ENCODE measurements around the gene ZBTB7C.

ZBTB7C gene

DNA sequence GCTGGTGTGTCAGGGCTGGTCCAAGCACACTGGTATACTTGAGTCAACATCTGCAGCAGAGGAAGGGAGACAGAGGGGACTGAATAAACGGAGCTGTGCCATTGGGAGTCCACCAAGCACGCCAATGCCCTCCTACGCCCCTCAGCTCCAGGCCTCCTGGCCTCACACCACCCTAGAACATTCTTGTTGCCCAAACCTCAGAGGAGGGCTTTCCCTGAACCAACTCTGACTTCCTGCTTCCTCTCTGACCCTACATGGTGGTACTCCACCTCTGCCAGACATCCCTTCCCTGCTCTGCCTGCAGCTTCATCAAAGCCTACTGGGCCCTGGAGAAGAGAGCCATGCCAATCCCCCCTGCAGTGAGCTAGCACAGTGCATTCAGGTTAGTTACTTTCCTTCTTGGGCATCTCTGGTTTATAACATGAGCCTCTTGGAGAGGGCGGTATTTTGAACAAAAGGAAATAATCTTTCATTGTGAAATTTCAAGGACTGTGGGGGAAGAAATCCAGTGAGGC, 54.4 kb downstream of the ZBTB7C start:
- DNase-seq (ENCODE audit: low read depth): no peak

DNA sequence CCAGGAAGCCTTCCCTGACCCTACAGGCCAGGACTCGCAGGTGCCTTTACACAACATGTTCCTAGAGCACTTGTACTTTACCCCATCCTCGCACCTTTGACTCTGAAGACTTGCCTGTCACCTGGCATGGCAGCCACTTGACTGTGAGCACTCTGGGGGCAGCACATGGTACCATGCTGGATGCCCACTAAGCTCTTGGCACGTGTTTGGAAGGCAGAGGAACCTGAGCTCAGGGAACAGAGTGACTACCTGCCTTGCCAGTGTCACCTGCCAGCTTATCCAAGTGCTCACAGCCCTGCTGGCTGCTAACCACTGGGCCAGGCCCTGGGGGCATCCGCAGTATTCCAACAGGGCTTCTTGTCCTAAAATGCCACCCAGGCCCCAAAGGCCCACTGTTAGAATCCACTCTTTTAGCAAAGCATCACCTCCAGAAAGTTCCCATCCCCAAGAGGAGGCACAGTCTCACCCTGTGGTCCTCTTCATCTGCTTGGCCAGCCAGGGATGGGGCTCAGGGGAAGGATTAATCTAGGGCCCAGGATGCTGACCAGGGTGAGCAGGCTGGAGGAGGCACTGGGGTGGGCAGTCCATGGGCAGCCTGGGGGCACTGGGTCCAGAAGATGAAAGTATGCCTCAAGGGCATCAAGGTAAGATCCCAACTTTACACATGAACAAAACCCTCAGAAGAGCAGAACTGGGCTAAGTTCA, 57.0 kb downstream of the ZBTB7C start:
- no peak for DNase-seq (ENCODE audit: low read depth)

DNA sequence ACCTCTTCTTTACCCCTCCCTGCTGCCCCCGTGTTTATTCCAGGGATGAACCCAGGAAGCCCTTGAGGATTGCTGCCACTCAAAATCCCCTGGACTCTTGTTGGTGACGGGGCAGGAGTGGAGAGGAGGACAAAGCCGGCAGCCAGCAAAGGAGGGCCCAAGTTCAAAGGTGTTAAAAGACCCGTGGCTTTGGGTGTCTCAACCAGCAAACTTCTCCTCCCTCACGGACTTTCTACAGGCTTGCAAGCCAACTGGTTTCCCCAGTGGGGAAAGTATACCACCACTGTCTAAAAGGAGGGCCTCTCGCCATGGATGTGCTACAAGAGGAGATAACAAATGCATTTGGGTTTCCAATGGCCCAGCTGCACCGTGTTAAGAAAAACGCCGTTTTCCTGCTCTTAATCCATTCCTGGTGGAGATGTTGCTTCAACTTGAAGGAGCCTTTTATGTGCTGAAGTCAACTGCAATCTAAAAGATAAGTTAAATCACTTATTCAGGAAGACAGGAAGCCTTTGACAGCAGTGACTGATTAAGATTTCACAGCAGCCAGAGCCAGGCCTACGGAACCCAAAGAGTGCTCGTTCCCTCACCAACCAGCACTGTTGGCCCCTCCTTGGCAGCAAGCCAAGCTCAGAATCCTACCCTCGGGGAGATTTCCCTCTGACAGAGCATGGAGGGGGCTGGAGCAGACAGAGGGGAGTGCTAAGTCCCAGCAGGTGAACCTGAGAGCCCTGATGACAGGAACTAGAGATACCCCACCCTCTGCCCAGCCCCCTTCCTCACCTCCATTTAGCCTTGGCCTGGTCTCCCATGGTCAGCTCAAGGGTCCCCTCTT, 57.8 kb downstream of the ZBTB7C start:
- DNase-seq (ENCODE audit: low read depth): no peak

DNA sequence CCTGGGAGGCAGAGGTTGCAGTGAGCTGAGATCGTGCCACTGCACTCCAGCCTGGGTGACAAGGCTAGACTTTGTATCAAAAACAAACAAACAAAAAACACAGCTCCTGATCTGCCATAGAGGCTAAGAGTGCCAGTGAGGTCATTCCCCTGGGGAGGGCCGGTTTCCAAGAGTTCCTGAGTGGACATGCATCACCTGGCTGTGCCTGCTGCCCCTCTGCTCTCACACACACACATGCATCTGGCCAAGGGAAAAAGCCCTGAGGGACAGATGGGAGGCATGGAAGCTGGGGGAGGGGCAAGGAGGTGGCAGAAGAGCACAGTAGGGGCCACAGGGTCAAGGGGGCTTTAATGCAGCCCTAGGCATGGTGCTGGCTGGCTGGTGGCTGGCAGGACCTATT, 60.4 kb downstream of the ZBTB7C start:
- no peak for DNase-seq (ENCODE audit: low read depth)

DNA sequence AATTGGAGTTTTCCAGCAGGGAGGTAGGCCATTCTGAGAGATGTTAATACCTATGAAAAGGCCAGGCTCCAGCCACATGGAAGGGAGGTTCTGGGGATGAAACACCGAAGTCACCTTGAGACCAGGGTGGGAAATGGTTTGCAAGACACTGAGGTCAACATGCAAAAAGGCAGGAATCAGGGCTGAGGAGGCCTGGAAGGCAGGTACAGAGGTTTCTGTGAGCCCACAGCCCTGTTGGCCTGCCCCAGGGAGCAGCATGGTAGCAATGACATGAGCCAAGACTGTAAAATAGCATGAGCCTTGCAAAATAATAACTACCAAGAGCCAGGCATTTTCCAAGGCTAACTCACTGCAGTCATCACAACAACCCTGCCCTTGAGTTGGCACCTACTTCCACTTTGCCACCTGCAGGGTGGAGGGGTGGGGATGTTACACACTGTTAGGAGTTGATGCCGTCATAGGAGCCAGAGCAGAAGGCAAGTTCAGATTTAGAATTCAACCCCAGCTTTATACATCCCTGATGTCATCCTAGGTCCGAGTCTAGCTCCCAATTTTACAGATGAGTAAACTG, 61.3 kb downstream of the ZBTB7C start:
- no peak for DNase-seq (ENCODE audit: low read depth)

DNA sequence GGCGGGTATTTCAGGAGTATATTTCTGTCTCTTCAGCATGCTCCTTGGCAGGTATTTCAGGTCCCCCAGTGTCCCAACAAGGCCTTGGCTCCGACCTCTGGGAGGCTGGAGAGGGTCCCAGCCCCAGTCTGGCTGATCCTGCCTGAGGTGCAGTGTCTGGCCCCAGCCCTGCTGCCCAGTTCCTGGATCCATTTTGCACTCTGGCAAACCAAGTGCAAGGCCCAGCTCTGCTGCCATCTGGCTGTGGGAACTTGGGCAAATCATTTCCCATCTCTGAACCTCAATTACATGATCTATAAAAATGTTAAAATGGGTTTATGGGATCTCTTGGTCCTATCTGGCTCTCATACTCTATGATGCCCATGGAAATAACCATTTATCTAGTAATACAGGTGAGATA, 63.6 kb downstream of the ZBTB7C start:
- DNase-seq (ENCODE audit: low read depth): no peak

DNA sequence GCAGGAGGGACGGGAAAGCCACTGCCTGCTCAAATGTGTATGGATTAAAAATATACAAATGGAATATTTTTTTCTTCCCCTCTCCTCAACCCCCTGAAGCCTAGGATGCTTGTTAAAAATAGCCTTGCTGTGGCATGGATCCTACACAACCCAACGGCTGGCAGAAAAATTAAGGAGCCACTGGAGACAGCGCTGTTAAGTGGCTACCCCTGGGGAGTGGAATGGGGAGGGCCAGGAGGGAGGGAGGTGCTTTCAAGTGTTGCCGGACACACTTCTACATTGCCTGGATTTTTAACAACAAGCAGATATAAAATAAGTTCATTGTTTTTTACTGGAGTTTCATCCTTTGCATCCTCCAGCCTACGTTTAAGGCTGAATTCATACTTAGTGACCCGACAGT, 66.6 kb downstream of the ZBTB7C start:
- no peak for DNase-seq (ENCODE audit: low read depth)

DNA sequence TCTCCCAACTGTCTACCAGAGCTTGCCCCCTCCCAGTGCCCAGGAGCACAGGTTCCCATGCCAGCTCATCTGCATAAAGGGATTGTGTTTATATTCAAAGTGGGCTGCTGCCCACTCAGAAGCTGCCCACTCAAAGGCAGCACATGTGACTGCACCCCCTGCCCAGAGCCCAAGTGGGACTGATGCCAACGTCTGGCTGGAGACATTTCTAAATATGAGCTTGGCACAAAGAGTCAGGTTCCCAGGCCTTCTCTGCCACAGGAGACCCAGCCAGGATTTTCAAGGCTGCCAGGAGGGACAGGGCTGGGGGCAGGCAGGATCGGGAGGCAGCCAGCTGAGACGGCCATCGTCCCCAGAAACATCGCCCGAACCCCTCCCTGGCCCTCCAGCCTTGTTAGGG, 67.1 kb downstream of the ZBTB7C start:
- DNase-seq (ENCODE audit: low read depth): no peak

DNA sequence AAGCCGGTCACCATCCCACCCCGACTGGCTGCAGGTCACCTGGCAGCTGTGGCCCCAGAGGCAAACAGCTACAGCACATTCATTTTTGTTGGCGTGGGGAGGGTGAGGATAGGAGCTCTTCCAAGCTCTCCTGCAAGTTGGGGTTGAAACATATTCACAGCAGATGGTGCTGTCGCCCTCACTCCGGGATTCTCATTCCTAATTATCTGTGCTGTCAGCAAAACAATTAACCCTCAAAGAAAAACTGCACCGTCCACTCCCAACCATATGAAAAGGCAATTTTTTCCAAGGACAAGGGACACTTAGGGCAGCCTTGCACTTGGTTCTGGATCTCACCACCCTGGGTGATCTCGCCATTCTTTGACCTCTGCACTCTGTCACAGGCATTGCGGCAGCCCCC, 68.6 kb downstream of the ZBTB7C start:
- DNase-seq (ENCODE audit: low read depth): no peak

DNA sequence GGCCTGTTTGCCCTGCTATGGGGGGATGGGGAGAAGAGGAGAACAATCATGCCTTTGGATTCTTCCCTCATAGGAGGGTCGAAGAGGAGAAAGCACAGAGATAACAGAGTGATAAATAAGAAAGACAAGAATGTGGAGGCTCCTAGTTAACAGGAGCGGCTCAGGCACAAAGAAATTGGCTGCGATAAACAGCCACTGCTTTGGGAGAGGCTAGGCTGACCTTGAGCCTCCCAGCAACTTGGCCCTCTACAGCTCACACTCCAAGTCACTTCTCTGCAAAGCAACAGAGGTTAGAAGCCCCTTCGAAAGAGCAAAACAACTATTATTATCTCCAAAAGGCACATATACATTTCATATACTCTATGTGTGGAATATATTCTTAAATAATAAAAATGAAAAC, 69.5 kb downstream of the ZBTB7C start:
- DNase-seq (ENCODE audit: low read depth): no peak

DNA sequence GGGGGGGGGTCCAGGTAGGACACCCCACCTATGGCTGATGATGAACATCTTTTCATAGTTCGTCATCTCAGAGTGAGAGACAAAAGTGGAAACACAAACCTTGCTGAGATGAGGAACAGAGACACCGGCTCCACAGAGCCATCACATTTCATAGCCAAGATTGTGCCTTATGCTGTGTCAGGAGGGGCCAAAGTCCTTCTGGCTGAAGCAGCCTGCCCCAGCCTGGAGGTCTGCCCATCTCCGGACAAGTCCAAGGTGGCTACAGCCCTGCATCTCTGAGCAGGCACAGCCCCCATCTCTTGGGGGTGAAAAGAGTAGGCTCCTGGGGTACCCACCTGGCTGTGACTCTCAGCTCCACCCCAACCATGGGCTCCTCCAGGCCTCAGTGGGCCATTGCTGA, 70.3 kb downstream of the ZBTB7C start:
- DNase-seq (ENCODE audit: low read depth): no peak

DNA sequence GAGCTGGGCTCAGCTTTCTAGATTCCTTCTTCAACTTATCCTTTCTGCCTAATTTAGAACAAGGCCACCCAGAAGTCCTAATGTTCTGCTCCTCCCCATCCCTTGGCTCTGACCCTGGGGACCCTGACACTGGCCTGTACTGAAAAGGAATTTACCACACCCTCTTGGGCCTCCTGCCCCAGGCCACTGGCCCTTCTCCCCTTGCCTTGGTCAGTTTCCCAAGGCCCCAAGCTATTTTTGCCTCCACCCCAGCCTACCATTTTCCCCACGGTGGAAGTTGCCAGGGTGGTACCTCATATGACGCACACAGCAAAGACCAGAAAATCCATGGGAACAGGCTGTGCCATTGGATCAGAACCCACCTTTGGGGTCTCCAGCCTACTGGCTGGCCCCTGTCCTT, 72.1 kb downstream of the ZBTB7C start:
- no peak for DNase-seq (ENCODE audit: low read depth)

DNA sequence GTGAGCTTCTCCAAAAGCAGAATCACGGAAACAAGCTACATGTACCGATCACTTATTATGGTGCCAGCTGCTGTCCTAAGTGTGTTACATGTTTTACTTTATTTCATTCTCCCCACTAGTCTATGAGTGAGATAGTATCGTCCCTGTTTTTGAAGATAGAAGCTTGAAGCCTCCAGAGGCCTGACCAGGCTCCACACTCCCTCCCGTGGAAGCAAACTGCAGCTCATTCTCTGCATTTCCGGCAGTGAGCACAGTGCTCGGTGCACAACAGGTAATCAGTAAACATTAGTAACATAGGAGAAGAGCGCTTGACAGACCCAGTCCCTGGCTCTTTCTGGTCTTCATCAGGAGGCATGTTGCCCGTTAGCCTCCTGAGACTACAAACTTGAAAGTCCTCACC, 72.9 kb downstream of the ZBTB7C start:
- DNase-seq (ENCODE audit: low read depth): no peak

DNA sequence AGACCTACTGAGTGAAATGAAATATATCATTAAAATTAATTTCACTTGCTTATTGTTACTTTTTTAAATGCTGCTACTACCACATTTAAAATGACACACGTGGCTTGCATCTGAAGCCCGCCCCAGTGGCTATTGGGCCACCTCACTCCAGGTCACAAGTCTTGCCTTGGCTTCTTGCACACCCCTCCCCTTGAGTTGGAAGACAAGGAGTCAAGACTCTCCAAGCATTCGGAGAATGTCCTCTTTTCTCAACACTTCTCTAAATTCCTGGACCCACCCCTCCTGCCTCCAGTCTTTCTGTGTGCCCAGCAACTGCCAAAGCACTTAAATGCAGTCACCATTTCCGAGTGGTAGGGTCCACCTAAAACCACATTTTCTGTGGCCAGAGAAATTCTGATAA, 73.4 kb downstream of the ZBTB7C start:
- DNase-seq (ENCODE audit: low read depth): no peak

DNA sequence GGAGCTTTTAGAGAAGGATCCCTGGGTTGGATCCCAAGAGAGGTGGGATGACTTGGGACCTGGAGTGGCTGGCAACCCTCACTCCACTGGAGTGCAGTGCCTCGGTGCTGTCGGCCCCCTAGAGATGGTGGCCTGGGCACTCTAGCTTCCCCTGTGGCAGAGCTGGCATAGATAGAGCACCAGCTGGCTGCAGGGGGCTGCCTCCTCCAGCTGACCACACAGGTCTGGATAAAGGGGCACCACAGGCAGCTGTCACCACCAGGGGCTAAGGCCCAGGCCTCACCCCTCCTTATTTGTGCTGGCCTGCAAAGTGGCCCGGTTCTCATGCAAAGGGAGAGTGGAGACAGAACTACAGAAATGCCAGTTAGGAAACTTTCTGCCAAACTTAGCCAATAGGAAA, 74.3 kb downstream of the ZBTB7C start:
- DNase-seq (ENCODE audit: low read depth): no peak

DNA sequence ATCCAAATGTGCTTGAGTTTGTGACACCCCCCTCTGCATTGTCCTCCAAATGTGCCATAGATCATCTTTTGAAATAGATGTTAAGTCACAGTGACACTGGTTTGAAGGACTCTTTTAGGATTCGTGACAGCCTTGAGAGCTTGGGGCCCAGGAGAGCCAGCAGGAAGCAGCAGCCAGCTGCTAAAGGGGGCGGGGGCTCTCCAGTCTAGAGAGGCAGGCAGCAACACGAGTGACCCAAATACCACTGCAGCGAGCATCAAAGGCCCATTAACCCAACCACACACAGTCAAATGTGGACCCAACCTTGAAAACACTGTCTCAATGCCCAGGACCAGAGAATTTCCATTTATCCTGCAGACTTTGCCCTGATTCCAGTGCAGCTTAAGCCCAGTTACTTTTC, 75.6 kb downstream of the ZBTB7C start:
- no peak for DNase-seq (ENCODE audit: low read depth)

DNA sequence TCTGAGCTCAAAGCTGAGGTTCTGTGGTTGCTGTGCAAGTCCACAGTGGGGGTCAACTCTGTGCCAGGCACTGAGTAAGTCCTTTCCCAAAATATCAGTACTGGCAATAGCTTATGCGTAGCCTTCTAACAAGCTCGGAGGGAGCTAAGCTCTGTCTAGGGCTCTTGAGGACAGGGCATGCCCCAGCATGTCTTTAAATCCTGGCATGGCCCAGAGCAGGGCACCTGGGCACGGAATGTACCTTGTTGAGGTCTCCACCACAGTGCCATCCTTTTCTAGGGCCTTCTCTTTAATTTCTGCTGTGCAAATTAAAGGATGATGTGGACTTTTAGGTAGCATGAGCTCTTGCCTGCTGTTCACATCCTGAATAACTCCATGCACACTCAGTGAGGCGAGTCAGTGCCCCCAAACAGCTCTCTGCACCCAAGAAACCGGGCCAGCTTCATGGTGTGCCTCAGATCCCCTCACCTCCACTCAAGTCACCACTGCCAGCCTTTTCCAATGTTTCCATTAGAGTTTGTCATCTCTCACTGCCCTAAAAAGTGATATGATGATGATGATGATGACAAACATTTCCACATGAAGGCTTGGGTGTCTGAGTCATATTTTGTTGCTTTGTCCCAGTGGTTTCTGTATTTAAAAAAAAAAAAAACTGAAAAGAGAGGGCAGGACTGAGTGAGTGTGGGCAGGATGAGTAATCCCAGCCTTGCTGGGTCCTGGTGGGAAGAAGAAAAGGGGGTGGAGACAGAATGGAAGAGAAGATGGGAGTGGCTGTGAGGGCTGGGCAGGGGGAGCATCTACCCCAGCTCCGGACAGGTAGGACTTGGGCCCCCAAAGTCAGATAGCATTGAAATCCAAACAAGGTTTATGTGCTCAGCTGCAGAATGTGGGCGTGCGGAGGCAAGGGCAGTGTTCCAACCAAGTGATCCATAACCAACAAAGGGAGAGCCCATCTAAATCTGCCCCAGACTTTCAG, 78.9 kb downstream of the ZBTB7C start:
- DNase-seq (ENCODE audit: low read depth): peak; percentile 66

DNA sequence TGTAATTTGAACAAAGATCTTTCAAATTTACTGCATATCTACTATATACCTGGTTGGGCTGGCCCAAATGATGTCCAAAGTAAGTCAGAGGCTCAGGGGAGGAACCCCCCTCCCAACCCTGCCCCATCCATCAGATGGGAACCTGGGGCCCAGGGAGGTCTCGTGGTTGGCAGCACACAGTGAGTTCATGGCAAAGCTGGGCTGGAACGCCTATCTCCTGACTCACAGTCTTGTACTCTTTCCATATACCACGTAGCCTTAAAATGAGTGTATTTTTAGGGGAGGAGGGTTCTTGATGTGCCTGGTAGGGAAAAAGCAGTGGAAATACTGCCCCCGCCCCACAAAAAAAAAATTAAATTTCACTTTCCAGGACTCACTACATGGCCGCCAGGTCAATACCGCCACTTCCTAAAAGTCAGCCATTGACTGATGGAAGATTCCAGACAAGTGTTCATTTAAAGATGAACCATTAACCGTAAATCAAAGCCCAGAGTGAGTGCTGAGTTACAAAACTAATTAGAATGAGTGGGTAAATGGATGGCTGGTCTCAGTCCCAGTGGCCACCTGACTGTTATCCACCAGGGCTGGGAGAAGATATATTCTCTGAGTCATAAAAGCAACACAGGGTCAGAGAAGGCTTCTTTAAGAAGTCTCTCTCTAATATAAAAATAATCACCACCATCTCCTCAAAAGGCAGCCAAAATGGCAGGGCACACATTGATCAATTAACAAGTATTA, 80.5 kb downstream of the ZBTB7C start:
- peak; percentile 49 for DNase-seq (ENCODE audit: low read depth)

DNA sequence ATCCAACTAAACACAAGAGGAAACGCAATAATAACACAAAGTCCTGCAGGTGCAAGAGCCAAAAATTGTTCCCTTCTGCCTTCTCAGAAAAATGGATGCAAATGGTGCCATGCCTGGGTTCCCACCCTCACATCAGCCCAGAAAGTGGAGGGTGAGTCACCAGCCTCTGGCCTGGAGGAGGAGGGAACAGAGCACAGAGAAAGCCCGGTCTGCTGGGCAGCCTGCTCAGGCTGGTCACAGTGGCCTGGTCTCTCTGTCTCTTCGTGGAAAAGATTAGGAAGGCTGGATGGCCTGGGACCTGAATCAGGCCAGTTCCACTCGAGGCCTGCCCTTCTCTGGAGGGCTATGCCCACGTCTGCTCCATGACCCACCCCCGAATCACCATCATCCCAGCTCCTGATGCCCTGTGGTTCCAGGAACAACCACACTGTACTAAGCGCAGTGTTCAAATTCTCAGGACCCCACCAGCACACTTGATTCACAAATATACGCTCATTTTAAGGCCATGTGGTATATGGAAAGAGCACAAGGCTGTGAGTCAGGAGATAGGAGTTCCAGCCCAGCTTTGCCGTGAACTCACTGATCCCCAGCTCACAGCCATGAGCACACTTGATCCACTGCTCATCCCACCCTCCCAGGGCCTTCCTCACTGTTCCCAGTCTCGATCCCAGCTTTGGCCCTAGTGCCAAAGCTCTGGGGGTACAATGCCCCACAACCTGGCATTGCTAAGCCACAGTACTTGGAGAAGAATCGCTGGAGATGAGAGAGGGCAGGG, 82.1 kb downstream of the ZBTB7C start:
- DNase-seq (ENCODE audit: low read depth): peak; percentile 26

DNA sequence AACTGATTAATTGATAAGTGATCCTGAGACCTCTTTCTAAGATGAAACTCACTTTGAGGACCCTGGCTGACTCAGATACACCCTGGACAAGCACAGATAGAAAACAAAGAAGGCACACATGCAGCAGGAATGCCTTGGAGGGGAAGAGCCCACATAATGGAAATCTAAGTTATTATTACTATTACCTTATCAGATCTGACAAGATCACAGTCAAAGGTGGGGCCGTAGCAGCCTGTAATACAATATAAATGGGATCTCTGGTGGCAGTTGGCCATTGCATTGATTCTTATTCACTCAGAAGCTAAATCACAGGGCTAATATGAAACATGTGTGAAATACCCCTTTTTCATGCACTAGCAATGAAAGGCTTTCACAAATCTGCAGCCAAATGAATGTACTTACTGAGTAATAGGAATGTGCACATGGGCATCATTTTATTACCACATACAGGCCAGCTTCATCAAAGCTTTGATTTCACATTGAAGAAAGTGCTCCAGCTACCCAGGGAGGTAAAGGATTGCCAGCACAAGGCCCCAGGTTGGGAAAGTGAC, 84.0 kb downstream of the ZBTB7C start:
- DNase-seq (ENCODE audit: low read depth): no peak

Measured in HS-27A (cell line).